ENCODE measurements around the gene DNAJA3. TPM values are rescaled to one million over a fixed set of nuclear protein-coding genes. Genes with fewer than 3 reads are reported as not detected.
A peak's percentile ranks its signal among the peaks of the same experiment; 100 is the strongest.

Gene DNAJA3
- total and polyA plus RNA-seq, 9 of the 15 experiments (the other 6 are each of a cell fraction or from before 2014, with no cell fraction given), result 8.1 to 105 (median 79.0) TPM

GRCh38 chr16:4390266-4391260 is 35.1 kb upstream of the DNAJA3 start:
- FAIRE-seq (peak; percentile 6), ATAC-seq (peak; percentile 43; the same call in 1 of the 3 replicates), DNase-seq (ENCODE audit: extremely low read depth in 1 of 4, low spot score in 3 of 4) (no peak)
- no TSS peak for BruUV-seq (replicated peaks)
- ChIA-PET POLR2A (interaction anchor here (0.5 to 2.6 kb wide), 5 partner anchors 10 to 197 kb away, joined by 3 to 9 read pairs (median 4); no protein-coding TSS in a partner anchor), CTCF (ENCODE audit: low intra/inter-chr PET ratio) (no interaction called here)
- no peaks in the 10 kb centered on the region for H3K27me3 ChIP-seq (ENCODE audit: control insufficient read depth in 2 of 2, insufficient read depth in 2 of 2, low read length in 2 of 2)
- in situ Hi-C loops (cut with MboI), result no loop called here
- no peak overlapping the region for H3K9ac ChIP-seq (ENCODE audit: insufficient read depth in 1 of 2, low read depth in 2 of 2, low read length in 2 of 2)
- no peaks in the 10 kb centered on the region for H3K79me2 ChIP-seq (ENCODE audit: control insufficient read depth, insufficient read depth, low read length)
- H3K36me3 ChIP-seq (ENCODE audit: control insufficient read depth, insufficient read depth, low read length), result peaks cover 65% of the 10 kb centered on the region; the same call in 1 of the 3 replicates
- intact Hi-C loops (cut with micrococcal nuclease), result no loop called here
- no peaks in the 10 kb centered on the region for H3K9me3 ChIP-seq (replicated peaks; ENCODE audit: control insufficient read depth, insufficient read depth, low read depth, low read length)
- H3K4me3 ChIP-seq, result no peak overlapping the region
- H3K27ac ChIP-seq (ENCODE audit: extremely low read depth, low read depth, low read length), result no peak overlapping the region
- WGBS (ENCODE audit: insufficient coverage, low coverage, missing lambda C conversion rate), result 78% methylated on average over 14 of the region's 18 CpGs
- no peak overlapping the region for H3K4me2 ChIP-seq (ENCODE audit: insufficient read depth, low read length)
- H3K4me1 ChIP-seq (replicated peaks in 1 of 2; ENCODE audit: control insufficient read depth in 2 of 2, insufficient read depth in 2 of 2, low read length in 2 of 2), result peaks cover 0 to 30% of the 10 kb centered on the region in 2 experiments; a peak in 2 of 5 replicates
- no peak overlapping the region for H2AFZ ChIP-seq (ENCODE audit: low read depth, low read length)
- peaks cover 3% of the 10 kb centered on the region for H3K9me1 ChIP-seq (ENCODE audit: control insufficient read depth, insufficient read depth, low read length)
- H4K20me1 ChIP-seq (replicated peaks; ENCODE audit: control insufficient read depth, insufficient read depth, low read length), result no peaks in the 10 kb centered on the region
- TF ChIP-seq, protein P1, sequence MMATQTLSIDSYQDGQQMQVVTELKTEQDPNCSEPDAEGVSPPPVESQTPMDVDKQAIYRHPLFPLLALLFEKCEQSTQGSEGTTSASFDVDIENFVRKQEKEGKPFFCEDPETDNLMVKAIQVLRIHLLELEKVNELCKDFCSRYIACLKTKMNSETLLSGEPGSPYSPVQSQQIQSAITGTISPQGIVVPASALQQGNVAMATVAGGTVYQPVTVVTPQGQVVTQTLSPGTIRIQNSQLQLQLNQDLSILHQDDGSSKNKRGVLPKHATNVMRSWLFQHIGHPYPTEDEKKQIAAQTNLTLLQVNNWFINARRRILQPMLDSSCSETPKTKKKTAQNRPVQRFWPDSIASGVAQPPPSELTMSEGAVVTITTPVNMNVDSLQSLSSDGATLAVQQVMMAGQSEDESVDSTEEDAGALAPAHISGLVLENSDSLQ (IDR thresholded peaks at IDR 0.05), result no peak
- TF ChIP-seq PTRF (tag; IDR thresholded peaks at IDR 0.05) (no peak), CEBPB (tag; IDR thresholded peaks at IDR 0.05) (no peak), ZBTB33 (CRISPR knock-in tag; IDR thresholded peaks at IDR 0.05) (peak; percentile 85), AFF4 (CRISPR knock-in tag; IDR thresholded peaks at IDR 0.05) (no peak), POLR2G (IDR thresholded peaks at IDR 0.05; ENCODE audit: low read depth, low read length) (peak; percentile 33; the same call in 1 of the 2 replicates), ZNF124 (CRISPR knock-in tag; IDR thresholded peaks at IDR 0.05) (no peak)
- TF ChIP-seq, protein P2, sequence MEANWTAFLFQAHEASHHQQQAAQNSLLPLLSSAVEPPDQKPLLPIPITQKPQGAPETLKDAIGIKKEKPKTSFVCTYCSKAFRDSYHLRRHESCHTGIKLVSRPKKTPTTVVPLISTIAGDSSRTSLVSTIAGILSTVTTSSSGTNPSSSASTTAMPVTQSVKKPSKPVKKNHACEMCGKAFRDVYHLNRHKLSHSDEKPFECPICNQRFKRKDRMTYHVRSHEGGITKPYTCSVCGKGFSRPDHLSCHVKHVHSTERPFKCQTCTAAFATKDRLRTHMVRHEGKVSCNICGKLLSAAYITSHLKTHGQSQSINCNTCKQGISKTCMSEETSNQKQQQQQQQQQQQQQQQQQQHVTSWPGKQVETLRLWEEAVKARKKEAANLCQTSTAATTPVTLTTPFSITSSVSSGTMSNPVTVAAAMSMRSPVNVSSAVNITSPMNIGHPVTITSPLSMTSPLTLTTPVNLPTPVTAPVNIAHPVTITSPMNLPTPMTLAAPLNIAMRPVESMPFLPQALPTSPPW (CRISPR knock-in tag; IDR thresholded peaks at IDR 0.05), result no peak
